Activated T-helper 17 cell treated with anti-CD3 and anti-CD28 coated beads, Interleukin-2, amount 50 U/mL, for 72 hours (primary cell): Measurements from ENCODE around the gene PPP1R10. TPM values are rescaled to one million over a fixed set of nuclear protein-coding genes. Genes with fewer than 3 reads are reported as not detected.

Experiments
- ATAC-seq: fragments of 150-1000 bp; cut with Tn5 transposase; replicated peaks from 2 replicates; pipeline ENCODE4 v1.10.0; 2021; ENCODE audit warnings: mild to moderate bottlenecking, moderate library complexity
- H3K27ac Mint-ChIP-seq: one replicate; pipeline ENCODE4 v1.8.0; 2022; ENCODE audit warnings: mixed read lengths
- H3K27me3 Mint-ChIP-seq: one replicate; pipeline ENCODE4 v1.8.0; 2022; ENCODE audit warnings: mixed read lengths
- H3K36me3 Mint-ChIP-seq: one replicate; pipeline ENCODE4 v1.8.0; 2022; ENCODE audit warnings: low read depth, mild to moderate bottlenecking, mixed read lengths
- H3K4me1 Mint-ChIP-seq: one replicate; pipeline ENCODE4 v1.8.0; 2022; ENCODE audit warnings: mixed read lengths
- H3K4me3 Mint-ChIP-seq: one replicate; pipeline ENCODE4 v1.8.0; 2022; ENCODE audit warnings: mild to moderate bottlenecking, mixed read lengths
- H3K9me3 Mint-ChIP-seq: one replicate; pipeline ENCODE4 v1.8.0; 2022; ENCODE audit warnings: mixed read lengths
- total RNA-seq, 2 donors: library from RNA; stranded (reverse); gene quantifications; one replicate each; pipeline ENCODE4 v1.2.3, GENCODE V29; 2022

The PPP1R10 gene
- total RNA-seq, 2 donors from 2014 or later = 85.9 to 101 TPM

DNA sequence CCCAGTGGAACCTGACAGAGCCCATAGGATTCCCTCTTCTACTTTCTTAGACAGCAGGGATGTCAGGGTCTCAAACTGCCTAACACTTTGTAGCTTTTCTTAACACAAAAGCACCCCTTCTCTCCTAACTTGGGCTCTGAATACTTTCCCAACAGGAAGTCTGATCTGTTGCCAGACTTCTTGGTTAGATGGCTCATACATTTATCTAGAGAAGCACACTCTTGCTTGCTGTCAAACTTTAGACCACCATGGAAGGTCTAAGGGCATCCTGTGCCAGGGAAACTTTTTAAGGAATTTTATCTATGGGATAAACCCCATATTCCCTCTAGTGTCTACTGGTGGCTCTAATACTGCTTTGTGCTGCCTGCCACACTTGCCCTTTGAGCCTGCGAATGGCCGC, 26.6 kb upstream of the PPP1R10 start:
- Mint-ChIP-seq H3K36me3 (peaks cover 42% of the 10 kb centered on the region), H3K4me1 (peaks cover 12% of the 10 kb centered on the region), H3K27ac (peak overlapping the region; percentile 21), H3K27me3 (no peaks in the 10 kb centered on the region), H3K9me3 (no peaks in the 10 kb centered on the region), H3K4me3 (no peak overlapping the region)
- no peak for ATAC-seq

- no peak overlapping the region for H3K27ac Mint-ChIP-seq
- H3K9me3 Mint-ChIP-seq = no peaks in the 10 kb centered on the region
- H3K27me3 Mint-ChIP-seq = no peaks in the 10 kb centered on the region
- ATAC-seq = no peak
- H3K4me1 Mint-ChIP-seq = peaks cover 4% of the 10 kb centered on the region
- no peak overlapping the region for H3K4me3 Mint-ChIP-seq
- H3K36me3 Mint-ChIP-seq = peaks cover 48% of the 10 kb centered on the region
Observed at GRCh38 chr6:30641048-30641447, 24.0 kb upstream of the PPP1R10 start.

GRCh38 chr6:30640481-30640880, 23.4 kb upstream of the PPP1R10 start:
- peaks cover 48% of the 10 kb centered on the region for H3K36me3 Mint-ChIP-seq
- H3K27ac Mint-ChIP-seq = no peak overlapping the region
- no peaks in the 10 kb centered on the region for H3K27me3 Mint-ChIP-seq
- no peak overlapping the region for H3K4me3 Mint-ChIP-seq
- ATAC-seq = no peak
- H3K9me3 Mint-ChIP-seq = no peaks in the 10 kb centered on the region
- no peaks in the 10 kb centered on the region for H3K4me1 Mint-ChIP-seq

DNA sequence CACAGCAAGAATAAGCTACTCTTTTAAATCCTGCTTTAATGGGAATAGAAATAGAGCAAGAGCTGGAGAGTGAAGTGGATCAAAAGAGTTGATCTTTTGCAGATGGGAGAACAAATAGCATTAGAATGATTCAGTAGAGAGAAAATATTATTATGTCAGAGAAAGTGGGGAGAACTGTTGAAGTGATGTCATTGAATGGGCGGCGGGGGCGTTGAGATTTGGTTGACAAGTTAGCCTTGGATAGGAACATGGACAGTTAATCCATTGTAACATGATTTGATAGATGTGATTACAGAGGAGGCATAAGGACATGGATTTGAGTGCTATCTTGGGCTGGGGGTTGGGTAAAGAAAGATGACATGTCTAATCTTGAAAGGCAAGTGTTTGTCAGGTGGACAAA, 18.8 kb upstream of the PPP1R10 start:
- H3K27me3 Mint-ChIP-seq = no peaks in the 10 kb centered on the region
- no peak overlapping the region for H3K4me3 Mint-ChIP-seq
- peaks cover 41% of the 10 kb centered on the region for H3K36me3 Mint-ChIP-seq
- H3K27ac Mint-ChIP-seq = no peak overlapping the region
- no peaks in the 10 kb centered on the region for H3K4me1 Mint-ChIP-seq
- no peaks in the 10 kb centered on the region for H3K9me3 Mint-ChIP-seq
- no peak for ATAC-seq

- Mint-ChIP-seq H3K9me3 (no peaks in the 10 kb centered on the region), H3K27ac (peak within 1 kb of the TSS; percentile 91), H3K4me1 (peaks cover 22% of the 10 kb centered on the region), H3K4me3 (peak within 1 kb of the TSS; percentile 90), H3K27me3 (no peaks in the 10 kb centered on the region), H3K36me3 (peaks cover 100% of the 10 kb centered on the region)
- ATAC-seq = peak; percentile 99
Observed at GRCh38 chr6:30626484-30627366, 9.7 kb upstream of the PPP1R10 start, which contains the start of gene ATAT1. TSS of gene ATAT1 (plus strand) at chr6:30626874.

- Mint-ChIP-seq H3K9me3 (no peaks in the 10 kb centered on the region), H3K27me3 (no peaks in the 10 kb centered on the region), H3K4me3 (peak overlapping the region; percentile 90), H3K4me1 (peaks cover 22% of the 10 kb centered on the region), H3K27ac (peak overlapping the region; percentile 91), H3K36me3 (peaks cover 100% of the 10 kb centered on the region)
- ATAC-seq = no peak
Observed at GRCh38 chr6:30625511-30625910, 8.5 kb upstream of the PPP1R10 start.

DNA sequence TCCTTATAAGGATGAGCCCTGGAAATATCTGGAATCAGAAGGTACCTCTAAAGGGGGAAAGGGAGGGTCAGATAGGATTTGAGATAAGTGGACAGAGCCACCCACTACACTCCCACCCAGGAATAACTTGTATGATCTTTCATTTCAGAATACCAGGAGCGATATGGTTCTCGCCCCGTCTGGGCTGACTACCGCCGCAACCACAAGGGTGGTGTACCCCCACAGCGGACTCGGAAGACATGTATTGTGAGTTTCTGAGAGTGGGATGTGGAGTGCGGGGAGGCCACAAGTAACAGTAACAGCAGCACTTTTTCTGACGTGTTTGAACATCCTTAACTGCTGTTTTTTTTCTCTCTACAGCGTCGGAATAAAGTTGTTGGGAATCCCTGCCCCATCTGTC, 2.5 kb upstream of the PPP1R10 start:
- H3K27ac Mint-ChIP-seq = peak overlapping the region; percentile 100
- peak overlapping the region; percentile 94 for H3K4me3 Mint-ChIP-seq
- no peaks in the 10 kb centered on the region for H3K9me3 Mint-ChIP-seq
- H3K4me1 Mint-ChIP-seq = peaks cover 3% of the 10 kb centered on the region
- no peak for ATAC-seq
- H3K27me3 Mint-ChIP-seq = no peaks in the 10 kb centered on the region
- H3K36me3 Mint-ChIP-seq = peaks cover 95% of the 10 kb centered on the region

DNA sequence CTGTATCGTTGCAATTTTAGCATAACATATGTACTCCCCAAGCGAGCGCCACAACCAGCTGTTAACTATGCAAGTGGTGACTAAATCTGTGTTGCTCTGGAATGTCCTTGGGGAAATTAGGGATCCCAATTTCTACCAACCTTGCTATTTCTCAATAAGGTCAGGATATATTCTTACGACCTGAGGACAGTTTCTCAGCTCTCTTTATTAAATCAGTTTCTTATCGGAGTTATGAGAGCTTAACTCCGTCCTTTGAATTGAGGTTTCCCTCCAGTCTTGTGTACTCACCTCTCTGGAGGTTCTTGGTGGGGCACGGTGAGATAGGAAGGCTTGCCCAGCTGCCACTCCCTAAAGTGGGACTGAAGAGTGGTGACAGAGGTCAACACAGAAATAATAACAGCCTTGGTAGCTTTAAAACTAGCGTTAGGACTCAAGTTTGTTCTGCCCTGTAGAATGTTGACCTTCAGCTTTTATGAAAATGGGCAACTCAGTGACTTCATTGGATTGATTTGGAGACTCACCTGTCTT, 1.3 kb upstream of the PPP1R10 start:
- Mint-ChIP-seq H3K4me3 (peak overlapping the region; percentile 94), H3K9me3 (no peaks in the 10 kb centered on the region), H3K36me3 (peaks cover 95% of the 10 kb centered on the region), H3K27me3 (no peaks in the 10 kb centered on the region), H3K27ac (peak overlapping the region; percentile 100), H3K4me1 (peaks cover 12% of the 10 kb centered on the region)
- no peak for ATAC-seq

- H3K4me3 Mint-ChIP-seq = peak within 1 kb of the TSS; percentile 94
- peaks cover 95% of the 10 kb centered on the region for H3K36me3 Mint-ChIP-seq
- no peaks in the 10 kb centered on the region for H3K9me3 Mint-ChIP-seq
- no peaks in the 10 kb centered on the region for H3K27me3 Mint-ChIP-seq
- peak; percentile 83 for ATAC-seq
- H3K27ac Mint-ChIP-seq = peak within 1 kb of the TSS; percentile 100
- peaks cover 17% of the 10 kb centered on the region for H3K4me1 Mint-ChIP-seq
Observed at GRCh38 chr6:30617565-30618269, 674 bp upstream of the PPP1R10 start, which contains the start of gene MRPS18B. TSS of gene MRPS18B (plus strand) at chr6:30617840. CDS start at chr6:30617866, 26 bp downstream.

DNA sequence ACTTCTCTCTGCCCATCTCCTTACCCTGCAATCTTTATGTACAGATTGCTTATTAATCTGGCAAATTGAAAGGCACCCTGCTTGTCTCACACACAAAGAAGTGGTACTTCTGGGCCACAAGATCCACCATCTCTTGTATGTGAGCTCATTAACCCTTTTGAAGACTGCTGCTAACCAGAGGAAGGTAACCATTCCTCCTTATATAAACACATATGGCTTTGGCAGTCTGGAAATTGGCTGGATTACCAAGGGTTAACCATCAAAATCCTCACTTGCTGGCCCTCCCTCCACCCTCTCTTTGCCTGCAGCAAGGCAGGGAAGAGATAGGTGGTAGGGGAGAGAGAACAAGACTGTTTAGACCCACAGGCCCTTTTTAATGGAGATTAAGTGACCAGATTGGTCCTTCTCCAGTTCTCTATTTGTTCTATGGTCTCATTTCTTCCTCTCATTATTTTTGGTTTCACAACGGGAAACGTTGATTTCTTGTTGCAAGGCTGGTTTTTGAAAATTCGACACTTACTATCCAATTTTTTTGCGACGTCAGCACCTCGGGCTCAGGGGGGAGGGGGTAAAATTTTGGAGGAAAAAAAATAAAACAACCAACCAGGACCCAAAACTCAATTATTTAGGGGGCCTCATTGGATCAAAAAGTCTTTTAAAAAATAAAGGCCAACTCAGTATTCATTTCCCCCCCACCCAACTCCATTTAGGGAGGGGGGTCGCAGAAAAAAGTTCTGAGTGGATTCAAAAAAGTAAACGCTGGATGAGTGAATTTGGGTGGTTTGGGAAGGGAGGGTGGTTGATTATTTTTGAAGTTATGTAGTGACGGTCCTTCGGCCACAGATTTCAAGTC, 859 bp downstream of the PPP1R10 start:
- peak overlapping the region; percentile 94 for H3K4me3 Mint-ChIP-seq
- no peak for ATAC-seq
- H3K27me3 Mint-ChIP-seq = no peaks in the 10 kb centered on the region
- H3K9me3 Mint-ChIP-seq = no peaks in the 10 kb centered on the region
- H3K27ac Mint-ChIP-seq = peak overlapping the region; percentile 100
- H3K4me1 Mint-ChIP-seq = peaks cover 28% of the 10 kb centered on the region
- peaks cover 95% of the 10 kb centered on the region for H3K36me3 Mint-ChIP-seq

- Mint-ChIP-seq H3K36me3 (peaks cover 95% of the 10 kb centered on the region), H3K9me3 (no peaks in the 10 kb centered on the region), H3K4me3 (peak overlapping the region; percentile 94), H3K27ac (peak overlapping the region; percentile 100), H3K4me1 (peaks cover 31% of the 10 kb centered on the region), H3K27me3 (no peaks in the 10 kb centered on the region)
- no peak for ATAC-seq
Observed at GRCh38 chr6:30615219-30615957, 1.7 kb downstream of the PPP1R10 start.

- Mint-ChIP-seq H3K36me3 (peaks cover 97% of the 10 kb centered on the region), H3K27ac (peak overlapping the region; percentile 100), H3K4me1 (peaks cover 35% of the 10 kb centered on the region), H3K9me3 (no peaks in the 10 kb centered on the region), H3K27me3 (no peaks in the 10 kb centered on the region), H3K4me3 (peak overlapping the region; percentile 94)
- ATAC-seq = peak; percentile 62
Observed at GRCh38 chr6:30614843-30615218, 2.2 kb downstream of the PPP1R10 start.

DNA sequence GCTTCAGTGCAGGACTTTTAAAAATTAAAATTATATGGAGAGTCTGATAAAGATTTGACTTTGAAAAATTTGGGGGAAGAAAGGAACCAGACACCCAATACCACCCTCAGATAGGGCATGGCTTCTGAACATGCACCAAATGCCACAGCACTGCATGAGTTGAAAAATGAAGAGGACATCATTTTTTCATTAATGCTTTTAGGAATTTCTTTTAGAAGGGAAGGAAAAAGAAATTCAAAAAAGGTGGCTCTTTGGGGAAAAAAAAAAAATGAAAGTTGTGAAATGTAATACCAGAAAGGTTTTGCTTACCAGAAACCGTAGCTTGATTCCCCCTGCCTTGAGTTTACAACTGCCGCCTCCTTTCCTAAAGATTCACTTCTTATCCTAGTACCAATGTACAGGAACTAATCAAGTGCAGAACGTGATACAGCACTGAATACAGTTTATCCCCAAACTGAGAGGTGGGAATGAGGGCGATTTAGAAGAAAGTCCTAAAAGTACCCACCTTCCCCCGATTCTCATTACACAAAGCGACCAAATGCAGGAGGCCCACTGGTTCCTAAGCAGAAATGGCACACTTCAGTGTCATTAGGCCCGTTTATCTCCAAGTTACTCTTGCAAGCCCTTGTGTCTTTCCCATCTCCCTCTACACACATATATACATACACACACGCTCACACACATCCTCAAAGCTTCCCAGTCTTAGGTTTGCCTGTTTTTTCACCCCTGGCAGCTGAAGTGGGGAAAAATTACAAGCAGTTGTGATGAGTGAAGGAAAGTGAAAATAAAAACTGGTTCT, 2.8 kb downstream of the PPP1R10 start:
- no peaks in the 10 kb centered on the region for H3K9me3 Mint-ChIP-seq
- H3K36me3 Mint-ChIP-seq = peaks cover 97% of the 10 kb centered on the region
- no peak for ATAC-seq
- peak overlapping the region; percentile 100 for H3K27ac Mint-ChIP-seq
- peak overlapping the region; percentile 94 for H3K4me3 Mint-ChIP-seq
- no peaks in the 10 kb centered on the region for H3K27me3 Mint-ChIP-seq
- peaks cover 41% of the 10 kb centered on the region for H3K4me1 Mint-ChIP-seq
